Stimulated activated CD4-positive, alpha-beta T cell treated with anti-CD3 and anti-CD28 coated beads, Interleukin-2, amount 100 ng/mL, for 24 hours (primary cell): ENCODE results near the gene GTF2F1.
"Not testable (repeated sequence)": the region's sequence is repeated elsewhere in the genome, so short reads cannot be mapped to it uniquely, and the experiment has no call there.

Experiments used
- DNase-seq, 2 donors: peaks; one replicate each; pipeline ENCODE4 v3.0.0-alpha.2; 2020

The GTF2F1 gene

DNA sequence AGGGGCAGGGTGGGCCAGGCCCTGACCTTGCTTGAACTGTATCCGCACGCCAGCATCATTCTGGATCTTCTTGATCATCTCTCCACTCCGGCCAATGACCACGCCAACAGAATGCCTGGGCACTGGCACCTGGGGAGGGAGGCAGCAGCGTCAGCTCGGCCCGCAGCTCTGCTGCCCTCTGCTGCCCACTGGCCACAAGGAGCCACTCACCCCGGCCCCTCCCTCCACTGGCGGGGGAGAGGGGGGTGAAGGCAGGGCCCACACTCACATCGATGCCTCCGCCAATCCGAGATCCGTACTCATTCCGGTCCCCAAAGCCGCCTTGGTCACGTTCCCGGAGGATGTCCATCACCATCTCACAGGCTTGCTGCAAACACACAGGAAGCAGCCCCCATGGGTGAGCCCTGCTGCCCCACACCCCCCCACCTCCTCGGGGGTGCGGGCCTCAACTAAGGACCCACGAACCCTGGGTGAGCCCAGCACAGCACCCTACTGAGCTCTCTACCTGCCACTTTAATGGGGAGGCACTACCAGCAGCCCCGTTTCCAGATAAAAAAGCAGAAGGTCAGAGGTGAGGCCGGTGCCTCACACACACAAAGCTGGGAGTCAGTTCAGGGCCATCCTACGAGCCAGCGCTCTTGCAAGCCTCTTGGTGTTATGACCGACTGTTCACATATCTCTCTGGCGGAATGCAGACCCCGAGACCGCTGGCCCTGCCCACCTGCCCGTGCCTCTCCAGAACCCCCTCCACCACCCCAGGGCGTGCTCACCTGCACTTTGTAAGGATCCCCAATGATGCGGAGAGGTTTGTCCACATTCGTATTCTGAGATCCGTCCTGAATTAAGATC lies 25.0 kb upstream of the GTF2F1 start:
- no peak for DNase-seq

DNA sequence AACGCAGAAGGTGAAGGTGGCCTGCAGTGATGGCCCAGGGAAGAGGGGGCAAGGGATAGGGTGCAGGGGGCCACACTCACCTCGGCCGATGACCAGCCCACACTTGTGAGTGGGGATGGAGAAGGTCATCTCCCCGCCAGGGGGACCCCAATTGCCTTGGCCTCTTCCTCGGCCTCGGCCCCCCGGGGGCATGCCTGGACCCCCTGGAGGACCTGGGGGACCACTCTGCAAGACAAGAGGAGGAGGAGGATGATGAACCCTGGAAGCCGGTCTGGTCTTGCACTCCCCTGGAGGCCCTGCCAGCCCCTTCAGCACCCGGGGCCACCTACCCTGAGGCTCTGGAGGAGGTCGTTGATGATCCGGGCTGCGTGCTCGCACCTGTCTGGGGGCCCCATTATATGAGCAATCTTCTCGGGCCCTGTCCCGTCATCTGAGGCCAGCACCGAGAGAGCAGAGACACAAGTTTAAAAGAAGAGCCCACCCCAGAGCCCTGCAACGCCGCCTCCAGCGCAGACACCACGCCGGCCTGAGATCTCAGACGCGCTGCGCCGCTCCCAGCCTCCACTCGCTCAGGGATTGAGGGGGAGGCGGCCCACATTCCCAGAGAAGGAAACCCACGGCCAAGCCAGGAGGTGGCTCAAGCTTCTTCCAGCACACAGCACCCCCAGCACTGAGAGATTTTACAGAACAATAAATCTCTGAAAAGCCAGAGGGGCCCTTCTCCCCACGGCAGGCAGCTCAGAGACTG lies 23.9 kb upstream of the GTF2F1 start:
- DNase-seq = no peak

DNA sequence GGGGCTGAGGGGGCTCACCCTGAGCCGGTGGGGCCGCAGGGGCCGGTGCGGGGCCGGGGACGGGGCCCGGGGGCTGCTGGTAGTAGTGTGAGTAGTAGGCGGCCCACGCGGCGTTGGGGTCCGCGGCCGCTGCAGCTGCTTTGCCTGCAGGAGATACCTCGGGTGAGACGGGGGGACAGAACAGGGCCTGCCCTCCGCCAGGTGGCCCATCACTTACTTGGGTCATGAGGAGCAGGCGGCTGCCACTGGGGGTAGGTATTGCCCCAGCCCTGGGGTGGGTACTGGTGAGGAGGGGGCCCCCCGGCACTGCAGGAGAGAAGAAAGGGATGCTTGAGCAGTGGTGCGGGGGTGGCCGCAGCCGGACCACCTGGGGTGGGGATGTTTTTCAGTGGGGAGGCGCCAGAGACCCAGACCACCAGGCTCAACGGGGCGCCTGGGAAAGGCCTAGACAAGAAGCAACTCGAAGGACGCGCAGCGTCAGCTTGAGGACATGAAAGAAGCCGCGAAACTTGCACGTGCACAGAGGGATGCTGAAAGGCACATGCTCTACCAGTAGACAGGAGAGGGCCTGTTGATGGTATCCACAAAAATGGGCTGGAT lies 22.7 kb upstream of the GTF2F1 start:
- no peak for DNase-seq

DNA sequence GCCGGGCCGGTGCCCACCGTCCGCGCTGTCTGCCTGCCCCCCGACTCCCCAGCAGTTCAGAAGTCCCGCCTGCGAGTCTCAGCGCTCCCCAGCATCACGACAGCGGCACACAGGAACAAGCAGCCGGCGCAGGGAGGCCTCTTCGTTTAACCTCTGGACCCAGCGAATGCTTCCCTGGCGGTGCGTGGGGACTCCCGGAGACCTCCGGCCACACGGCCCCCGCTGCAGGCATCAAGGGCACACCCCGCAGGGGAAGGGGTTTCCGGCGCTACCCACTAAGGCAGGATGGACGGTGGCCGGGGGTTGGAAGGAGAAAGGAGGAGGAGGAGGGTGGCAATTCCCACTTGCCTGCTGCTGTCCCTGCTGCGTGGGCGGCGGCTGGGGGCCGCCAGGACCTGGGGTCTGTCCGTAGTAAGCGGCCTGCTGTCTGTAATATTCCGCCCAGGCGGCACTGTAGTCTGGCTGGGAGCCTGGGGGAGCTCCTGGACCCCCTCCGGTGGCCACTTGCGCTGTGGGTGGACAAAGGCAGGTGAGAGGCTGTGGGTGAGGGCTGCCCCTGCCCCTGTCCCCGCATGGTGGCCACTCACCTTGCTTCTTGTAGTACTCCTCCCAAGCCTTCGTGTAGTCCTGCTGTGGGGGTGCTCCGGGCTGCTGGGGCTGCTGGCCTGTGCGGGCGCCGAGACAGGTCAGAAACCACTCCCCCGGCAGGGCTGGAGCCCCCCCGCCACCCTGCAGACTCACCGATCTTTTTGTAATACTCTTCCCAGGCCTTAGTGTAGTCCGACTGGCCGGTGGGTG lies 22.0 kb upstream of the GTF2F1 start:
- no peak for DNase-seq

DNA sequence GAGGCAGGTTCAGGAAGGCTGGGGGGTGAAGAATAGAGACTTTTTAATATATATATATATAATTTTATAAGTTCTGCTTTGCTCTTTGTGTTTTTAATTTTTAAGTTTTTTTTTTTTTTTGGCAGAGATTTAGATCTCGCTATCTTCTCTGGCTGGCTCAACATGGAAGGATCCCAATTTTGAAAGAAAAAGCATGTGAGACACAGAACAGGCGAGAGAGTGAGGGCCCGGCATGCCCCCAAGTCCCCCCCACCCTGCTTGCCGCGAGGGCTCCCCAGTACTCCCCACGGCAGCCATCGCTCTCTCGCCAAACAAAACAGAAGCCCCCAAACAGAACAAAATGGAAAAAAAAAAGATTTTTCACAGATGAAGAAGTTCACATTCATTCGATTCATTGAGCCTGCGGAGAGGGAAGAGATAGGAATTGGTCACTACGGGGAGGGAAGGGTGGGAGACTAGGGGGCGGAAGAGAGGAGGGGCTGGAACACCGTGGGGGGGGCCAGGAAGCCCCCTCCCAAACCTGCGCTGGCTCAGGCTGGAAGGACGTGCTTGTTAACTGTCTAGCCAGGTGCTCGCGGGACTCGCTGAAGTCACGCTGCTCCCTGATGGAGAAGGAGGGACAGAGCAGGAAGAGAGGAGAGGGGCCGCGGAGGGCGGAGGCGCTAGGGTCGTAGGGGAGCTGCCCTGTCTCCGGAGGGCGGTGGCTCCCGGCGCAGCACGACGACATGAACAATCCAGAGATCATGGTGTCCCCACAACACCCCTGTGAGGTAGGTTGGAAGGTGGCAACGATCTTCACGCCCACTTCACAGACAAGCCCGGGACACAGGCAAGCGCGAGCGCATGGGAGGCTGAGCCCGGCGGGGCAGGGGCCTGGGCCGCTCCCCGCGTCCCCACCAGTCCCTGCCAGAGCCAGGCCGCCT lies 21.0 kb upstream of the GTF2F1 start:
- no peak for DNase-seq

DNA sequence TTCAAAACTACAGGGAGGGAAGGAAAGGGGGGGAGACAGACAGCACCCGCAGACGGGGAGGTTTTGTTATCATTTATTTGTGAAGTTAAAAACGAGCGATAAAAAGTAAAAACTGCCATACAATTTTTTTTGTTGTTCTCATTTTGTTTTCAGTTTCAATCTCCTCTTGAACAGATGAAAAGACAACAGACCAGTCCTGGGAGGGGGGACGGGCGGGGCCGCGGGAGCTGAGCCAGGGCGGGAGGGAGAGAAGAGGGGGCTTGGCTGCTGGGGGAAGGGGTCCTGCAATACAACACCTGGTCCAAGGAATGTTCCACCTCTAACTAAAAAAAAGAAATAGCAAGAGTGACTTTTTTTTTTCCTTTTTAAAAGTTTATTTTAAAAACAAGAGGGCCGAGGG lies 20.3 kb upstream of the GTF2F1 start:
- no peak for DNase-seq

DNA sequence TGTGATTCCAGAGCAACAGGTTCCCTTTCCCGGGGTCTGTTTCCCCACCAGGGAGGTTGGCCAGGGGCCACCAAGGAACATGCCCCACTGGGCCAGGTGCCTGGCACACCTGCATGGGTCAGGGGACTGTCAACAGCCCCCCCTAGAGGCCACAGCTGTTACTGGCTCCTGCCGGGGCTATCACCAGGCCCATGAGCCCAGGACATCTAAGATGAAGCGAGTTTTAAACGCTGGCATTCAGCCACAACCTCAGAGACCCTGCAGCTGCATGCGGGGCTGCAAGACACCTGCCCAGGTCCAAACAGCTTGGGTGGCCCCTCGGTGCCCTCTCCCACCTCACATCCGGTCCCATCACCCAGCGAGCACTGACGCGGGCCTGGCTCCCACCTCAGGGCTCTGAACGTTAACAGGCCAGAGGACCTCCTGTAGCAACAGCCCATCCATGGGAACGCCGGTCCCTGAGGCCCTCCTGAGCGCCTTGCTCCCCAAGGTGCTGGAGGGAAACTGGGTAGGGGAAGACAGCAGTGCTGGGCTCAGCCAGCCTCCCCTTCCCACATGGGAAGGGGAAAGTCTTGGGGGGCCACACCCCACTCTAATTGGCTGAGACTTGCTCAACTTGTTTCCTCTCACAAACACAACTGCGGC lies 19.6 kb upstream of the GTF2F1 start:
- DNase-seq = peak; percentile 62 to 63

DNA sequence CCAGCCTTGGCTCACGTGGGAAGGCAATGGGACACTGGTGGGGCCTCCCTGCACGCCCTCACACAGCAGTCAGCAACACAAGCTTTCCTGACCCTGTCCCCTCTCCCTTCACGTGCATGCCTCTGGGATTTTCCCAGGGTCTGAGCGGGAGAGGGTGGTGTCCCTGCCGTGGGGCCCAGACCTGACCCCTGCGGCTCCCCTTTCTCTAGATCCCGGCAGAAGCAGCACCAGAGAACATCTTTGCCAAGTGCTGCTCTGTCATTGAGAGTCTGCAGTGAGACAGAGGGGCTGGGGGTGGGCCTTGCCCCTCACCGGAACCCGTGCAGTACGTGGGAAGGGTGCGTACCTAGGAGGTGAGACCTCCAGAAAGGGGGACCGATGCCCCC lies 19.1 kb upstream of the GTF2F1 start:
- no peak for DNase-seq

DNA sequence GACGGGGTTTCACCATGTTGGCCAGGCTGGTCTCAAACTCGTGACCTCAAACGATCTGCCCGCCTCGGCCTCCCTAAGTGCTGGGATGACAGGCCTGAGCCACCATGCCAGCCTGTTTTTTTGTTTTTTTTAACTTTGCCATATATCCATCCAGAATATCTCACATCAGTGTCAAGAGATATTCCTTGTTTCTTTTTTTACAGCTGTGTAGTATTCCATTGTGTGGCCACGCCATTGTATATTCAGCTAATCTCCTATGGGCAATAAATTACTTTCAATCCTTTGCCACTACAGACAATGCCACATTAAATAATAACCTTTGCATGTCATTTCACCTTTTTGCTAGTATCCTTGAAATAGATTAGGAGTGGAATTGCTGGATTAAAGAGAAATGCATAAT lies 16.4 kb upstream of the GTF2F1 start:
- DNase-seq = no peak

DNA sequence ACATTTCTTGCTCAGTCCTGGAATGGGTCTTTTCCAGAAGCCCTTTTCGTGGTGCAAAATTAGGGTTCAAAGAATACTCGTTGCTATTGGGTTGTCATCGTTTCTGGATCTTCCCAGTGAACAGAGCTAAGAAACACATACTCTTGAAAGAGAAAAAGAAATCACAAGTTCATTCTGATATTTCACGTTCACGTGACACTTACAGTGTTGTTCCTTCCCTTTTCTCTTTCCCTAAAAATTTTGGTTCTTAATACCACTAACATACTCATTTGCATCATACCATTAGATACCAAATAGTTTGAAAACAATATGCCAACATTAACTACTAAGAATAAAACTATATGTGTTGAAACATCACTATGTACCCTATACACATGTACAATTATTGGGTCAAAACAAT lies 13.4 kb upstream of the GTF2F1 start:
- no peak for DNase-seq

DNA sequence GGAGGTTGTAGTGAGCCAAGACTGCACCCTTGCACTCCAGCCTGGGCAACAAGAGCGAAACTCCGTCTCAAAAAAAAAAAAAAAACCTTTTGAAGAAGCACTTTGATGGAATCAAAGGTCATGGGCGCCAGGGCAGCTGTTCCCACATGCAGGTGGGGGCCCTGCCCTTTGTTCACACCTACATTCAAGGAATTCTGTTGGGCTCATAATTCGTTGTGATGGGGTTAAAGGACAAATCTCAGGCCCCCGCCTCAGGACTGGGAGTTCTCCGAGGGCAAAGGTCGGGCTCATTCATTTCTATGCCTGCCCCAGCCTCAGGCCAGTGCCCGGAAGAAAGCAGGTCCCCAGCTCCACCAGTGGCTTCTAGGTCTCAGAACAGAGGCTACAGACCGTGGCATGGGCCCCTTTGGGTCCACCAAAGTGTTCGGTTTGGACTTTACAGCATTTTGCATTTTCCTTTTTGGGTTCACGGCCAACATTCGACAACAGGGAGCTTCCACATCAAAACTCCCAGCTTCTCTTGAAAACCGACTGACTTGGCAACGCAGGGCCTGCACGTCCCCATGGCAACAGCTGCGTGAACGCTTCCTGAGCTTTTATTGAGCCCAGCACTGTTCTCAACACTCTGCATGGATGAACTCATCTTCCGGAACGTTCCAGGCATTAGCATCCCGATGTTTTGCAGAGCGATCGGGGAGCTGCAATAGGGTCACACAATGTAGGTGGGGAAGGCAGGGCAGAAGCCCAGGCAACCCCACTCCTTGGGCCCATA lies 10.1 kb upstream of the GTF2F1 start:
- no peak for DNase-seq

DNA sequence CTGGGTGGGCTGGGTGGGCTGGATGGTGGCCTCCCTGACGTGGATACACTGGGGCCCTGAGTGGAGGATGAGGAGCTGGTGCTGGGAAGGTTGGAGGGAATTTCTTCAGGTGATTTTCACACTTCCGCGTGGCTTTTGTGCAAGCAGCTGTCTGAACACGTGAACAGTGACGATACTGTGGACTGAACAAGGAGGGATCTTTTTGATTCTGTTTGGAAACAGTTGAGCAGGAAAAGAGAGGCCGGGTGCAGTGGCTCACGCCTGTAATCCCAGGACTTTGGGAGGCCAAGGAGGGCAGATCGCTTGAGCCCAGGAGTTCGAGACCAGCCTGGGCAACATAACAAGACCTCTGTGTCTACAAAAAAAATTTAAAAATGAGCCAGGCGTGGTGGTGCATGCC lies 9.1 kb upstream of the GTF2F1 start:
- DNase-seq = no peak

DNA sequence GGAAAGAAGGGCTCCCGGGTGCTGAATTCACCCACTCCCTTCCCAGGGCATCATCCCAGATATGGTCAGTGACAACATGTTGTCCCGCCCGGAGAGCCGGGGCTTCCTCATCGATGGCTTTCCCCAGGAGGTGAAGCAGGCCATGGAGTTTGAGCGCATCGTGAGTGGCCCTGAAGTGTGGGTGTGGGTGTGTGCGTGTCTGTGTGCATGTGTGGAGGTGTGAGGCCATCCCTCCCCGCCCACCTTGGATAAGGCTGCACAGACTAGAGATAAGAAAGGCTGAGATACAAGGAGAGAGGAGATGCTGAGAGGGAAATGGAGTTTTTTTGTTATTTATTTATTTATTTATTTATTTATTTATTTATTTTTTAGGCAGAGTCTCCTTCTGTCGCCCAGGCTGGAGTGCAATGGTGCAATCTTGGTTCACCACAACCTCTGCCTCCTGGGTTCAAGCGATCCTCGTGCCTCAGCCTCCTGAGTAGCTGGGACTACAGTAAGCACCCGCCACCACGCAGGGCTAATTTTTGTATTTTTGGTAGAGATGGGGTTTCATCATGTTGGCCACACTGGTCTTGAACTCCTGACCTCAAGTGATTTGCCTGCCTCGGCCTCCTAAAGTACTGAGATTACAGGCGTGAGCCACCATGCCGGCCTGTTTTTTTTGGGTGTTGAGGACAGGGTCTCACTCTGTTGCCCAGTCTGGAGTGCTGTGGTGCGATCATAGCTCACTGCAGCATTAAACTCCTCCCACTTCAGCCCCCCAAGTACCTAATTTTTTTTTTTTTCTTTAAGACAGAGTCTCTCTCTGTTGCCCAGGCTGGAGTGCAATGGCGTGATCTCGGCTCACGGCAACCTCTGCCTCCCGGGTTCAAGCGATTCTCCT lies 7.3 kb upstream of the GTF2F1 start:
- DNase-seq = not testable (repeated sequence)

DNA sequence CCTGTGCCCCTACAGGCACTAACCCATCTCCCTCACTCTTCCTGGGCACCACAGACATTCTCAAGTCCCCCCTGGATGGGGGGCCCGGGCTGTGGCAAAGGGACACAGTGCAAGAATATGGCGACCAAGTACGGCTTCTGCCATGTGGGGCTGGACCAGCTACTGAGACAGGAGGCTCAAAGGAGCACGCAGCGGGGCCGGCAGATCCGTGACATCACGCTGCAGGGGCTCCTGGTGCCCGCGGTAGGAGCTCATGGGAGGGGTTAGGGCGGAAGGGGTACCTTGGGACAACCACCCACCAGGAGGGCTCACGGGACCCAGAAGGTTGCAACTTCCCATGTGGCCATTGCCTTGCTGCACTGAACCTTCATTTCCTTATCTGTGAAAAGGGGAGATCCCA lies 3.3 kb upstream of the GTF2F1 start:
- DNase-seq = no peak

DNA sequence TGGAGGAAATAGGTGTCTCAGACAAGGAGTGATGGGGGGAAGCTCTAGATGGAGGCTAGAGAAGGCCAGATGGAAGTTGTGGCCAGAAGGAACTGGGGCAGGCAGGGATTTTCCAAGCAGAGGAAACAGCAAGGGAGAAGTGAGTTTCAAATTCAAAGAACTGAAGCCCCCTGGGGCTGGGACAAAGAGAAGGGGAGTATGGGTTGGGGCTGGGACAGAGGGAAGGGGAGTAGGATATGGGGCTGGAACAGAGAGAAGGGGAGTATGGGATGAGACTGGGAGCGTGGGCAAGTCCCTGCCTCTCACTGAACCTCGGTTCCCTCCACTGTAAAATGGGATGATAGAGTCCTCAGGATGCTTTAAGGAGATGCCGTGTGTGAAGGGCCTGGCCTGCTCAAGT lies 1.9 kb upstream of the GTF2F1 start:
- DNase-seq = no peak

DNA sequence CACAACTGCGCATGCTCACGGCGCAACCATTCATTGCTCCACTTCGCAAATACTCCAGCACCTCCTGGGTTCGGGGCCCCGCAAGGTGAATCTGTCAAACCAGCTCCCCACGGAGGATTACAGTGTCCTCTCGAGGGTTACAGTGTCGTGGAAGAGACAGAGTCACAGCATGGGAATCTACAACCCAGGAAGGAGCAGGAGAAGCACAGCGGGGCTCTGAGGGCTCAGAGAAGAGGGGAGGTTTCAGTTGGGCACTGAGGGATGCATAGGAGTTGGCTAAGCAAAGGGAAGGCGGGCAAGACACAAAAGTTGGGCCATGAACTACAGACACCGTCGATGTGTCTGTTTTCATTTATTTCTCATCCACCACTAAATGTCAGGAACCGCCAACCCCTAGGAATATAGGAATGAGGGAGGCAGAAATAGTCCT lies 1.0 kb upstream of the GTF2F1 start:
- peak; percentile 79 to 82 for DNase-seq

DNA sequence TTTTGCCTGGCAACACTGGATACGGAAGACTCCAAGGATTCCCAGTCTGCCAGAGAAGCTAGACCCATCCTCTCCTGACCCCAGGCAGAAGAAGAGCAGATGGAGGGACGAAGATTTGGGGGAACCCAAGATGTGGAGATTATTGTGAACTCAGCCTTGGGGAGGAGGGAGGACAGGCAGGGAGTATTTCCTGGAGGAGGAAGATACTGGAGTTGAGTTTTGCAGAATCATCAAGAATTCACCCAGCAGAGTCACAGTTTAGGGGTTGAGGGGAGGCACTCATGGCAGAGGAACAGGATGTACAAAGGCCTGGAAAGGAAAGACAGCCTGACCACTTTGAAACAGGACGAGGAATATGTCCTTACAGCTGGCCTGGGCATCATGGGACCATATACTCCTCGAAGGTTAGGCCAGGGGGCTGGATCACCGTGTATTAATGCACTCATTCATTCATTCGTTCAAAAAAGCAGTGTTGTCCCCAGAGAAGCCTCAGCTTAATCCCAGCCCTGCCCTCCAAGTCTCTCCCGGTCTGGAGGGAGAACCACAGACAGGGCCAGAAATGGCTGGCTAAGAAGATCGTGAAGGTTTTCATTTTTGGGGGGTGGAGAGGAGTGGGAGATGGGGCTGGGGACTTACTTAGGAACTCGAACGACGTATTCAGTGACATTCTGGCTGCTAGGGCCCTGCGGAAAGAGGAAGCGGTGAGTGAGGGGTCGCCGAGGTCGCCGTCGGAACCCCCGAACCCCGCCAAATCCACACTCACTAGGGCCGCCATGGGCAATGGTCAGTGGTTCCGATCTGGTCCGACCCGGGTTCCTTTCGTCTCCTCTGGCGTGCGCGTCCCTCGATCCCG lies 517 bp downstream of the GTF2F1 start:
- DNase-seq = no peak

DNA sequence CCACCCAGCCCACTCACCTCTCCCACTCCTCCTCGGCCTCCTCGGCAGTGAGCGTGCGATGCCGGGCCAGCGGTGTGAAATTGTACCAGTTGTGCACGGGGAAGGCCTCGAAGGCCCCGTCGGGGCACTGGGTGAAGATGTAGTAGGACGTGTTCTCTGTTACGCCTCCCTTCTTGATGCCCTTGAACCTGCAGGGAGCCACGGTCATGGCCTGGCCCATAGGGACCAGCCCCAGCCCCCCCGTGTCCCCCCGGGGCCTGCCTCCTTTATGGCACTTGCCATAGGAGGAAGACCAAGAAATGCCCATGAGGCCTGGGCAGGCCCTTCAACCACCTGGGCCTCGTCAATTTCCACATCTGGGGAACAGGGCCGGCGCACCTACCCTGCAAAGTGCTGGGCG lies 5.6 kb downstream of the GTF2F1 start:
- DNase-seq = no peak

DNA sequence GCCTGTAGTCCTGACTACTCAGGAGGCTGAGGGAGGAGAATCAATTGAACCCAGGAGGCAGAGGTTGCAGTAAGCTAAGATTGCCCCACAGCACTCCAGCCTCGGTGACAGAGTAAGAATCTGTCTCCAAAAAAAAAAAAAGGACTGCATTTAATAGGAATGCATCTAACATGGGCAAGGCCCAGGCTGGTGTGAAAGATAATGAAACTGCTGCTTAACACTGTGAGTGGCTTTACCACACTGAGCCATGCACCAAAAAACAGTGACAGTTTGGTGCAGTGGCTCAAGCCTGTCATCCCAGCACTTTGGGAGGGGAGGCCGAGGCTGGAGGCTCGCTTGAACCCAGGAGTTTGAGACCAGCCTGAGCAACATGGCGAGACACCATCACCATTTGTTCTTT lies 8.6 kb downstream of the GTF2F1 start:
- DNase-seq = no peak
